Measurements from ENCODE around the gene PEX1. TPM values are rescaled to one million over a fixed set of nuclear protein-coding genes. Genes with fewer than 3 reads are reported as not detected.
A peak's percentile ranks its signal among the peaks of the same experiment; 100 is the strongest.

The PEX1 gene
- total and polyA plus RNA-seq, 9 of the 15 experiments (the other 6 are each of a cell fraction or from before 2014, with no cell fraction given): 9.4 to 32.2 (median 19.9) TPM

GRCh38 chr7:92528188-92528957, at the start of gene PEX1, which contains the start of gene RBM48 (continued):
- TF ChIP-seq CUX1 (CRISPR knock-in tag; IDR thresholded peaks at IDR 0.05) (no peak), CHD4 (IDR thresholded peaks at IDR 0.05; ENCODE audit: insufficient read depth, insufficient replicate concordance, low read depth, low read length, poor library complexity, severe bottlenecking) (no peak), PML (IDR thresholded peaks at IDR 0.05; ENCODE audit: low read length) (peak; percentile 85), ZSCAN32 (CRISPR knock-in tag; IDR thresholded peaks at IDR 0.05) (no peak), JUN (IDR thresholded peaks at IDR 0.05; ENCODE audit: borderline replicate concordance, low read depth, low read length) (peak; percentile 61; the same call in 1 of the 2 replicates), JUN (CRISPR knock-in tag; IDR thresholded peaks at IDR 0.05; ENCODE audit: borderline replicate concordance) (no peak), HMG20A (CRISPR knock-in tag; conservative IDR thresholded peaks at IDR 0.05) (no peak), XRCC5 (IDR thresholded peaks at IDR 0.05; ENCODE audit: low read depth, low read length) (peak; percentile 95), HMGN3 (IDR thresholded peaks at IDR 0.05; ENCODE audit: borderline replicate concordance, extremely low read depth, insufficient read length, low read depth, low read length) (no peak), CSDE1 (IDR thresholded peaks at IDR 0.05) (no peak)
- TF ChIP-seq, protein P1, sequence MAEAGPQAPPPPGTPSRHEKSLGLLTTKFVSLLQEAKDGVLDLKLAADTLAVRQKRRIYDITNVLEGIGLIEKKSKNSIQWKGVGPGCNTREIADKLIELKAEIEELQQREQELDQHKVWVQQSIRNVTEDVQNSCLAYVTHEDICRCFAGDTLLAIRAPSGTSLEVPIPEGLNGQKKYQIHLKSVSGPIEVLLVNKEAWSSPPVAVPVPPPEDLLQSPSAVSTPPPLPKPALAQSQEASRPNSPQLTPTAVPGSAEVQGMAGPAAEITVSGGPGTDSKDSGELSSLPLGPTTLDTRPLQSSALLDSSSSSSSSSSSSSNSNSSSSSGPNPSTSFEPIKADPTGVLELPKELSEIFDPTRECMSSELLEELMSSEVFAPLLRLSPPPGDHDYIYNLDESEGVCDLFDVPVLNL (CRISPR knock-in tag; IDR thresholded peaks at IDR 0.05; ENCODE audit: low read depth): no peak
- TF ChIP-seq, protein P2, sequence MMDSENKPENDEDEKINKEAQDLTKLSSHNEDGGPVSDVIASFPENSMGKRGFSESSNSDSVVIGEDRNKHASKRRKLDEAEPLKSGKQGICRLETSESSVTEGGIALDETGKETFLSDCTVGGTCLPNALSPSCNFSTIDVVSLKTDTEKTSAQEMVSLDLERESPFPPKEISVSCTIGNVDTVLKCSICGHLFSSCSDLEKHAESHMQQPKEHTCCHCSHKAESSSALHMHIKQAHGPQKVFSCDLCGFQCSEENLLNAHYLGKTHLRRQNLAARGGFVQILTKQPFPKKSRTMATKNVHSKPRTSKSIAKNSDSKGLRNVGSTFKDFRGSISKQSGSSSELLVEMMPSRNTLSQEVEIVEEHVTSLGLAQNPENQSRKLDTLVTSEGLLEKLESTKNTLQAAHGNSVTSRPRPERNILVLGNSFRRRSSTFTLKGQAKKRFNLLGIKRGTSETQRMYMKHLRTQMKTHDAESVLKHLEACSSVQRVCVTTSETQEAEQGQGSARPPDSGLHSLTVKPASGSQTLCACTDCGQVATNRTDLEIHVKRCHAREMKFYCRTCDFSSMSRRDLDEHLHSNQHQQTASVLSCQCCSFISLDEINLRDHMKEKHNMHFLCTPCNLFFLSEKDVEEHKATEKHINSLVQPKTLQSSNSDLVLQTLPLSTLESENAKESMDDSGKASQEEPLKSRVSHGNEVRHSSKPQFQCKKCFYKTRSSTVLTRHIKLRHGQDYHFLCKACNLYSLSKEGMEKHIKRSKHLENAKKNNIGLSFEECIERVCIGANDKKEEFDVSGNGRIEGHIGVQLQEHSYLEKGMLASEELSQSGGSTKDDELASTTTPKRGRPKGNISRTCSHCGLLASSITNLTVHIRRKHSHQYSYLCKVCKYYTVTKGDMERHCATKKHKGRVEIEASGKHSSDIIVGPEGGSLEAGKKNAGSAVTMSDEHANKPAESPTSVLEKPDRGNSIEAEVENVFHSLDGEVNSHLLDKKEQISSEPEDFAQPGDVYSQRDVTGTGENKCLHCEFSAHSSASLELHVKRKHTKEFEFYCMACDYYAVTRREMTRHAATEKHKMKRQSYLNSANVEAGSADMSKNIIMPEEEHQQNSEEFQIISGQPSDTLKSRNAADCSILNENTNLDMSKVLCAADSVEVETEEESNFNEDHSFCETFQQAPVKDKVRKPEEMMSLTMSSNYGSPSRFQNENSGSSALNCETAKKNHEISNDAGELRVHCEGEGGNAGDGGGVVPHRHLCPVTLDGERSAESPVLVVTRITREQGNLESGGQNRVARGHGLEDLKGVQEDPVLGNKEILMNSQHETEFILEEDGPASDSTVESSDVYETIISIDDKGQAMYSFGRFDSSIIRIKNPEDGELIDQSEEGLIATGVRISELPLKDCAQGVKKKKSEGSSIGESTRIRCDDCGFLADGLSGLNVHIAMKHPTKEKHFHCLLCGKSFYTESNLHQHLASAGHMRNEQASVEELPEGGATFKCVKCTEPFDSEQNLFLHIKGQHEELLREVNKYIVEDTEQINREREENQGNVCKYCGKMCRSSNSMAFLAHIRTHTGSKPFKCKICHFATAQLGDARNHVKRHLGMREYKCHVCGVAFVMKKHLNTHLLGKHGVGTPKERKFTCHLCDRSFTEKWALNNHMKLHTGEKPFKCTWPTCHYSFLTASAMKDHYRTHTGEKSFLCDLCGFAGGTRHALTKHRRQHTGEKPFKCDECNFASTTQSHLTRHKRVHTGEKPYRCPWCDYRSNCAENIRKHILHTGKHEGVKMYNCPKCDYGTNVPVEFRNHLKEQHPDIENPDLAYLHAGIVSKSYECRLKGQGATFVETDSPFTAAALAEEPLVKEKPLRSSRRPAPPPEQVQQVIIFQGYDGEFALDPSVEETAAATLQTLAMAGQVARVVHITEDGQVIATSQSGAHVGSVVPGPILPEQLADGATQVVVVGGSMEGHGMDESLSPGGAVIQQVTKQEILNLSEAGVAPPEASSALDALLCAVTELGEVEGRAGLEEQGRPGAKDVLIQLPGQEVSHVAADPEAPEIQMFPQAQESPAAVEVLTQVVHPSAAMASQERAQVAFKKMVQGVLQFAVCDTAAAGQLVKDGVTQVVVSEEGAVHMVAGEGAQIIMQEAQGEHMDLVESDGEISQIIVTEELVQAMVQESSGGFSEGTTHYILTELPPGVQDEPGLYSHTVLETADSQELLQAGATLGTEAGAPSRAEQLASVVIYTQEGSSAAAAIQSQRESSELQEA (IDR thresholded peaks at IDR 0.05; ENCODE audit: low read depth): no peak

Measured in K562 (cell line).